GM18867 (cell line): ENCODE measurements around the gene SUCLG2.
"Not testable (repeated sequence)": the region's sequence is repeated elsewhere in the genome, so short reads cannot be mapped to it uniquely, and the experiment has no call there.

ENCODE experiments used
- ATAC-seq: cut with Tn5 transposase; IDR thresholded peaks from one replicate; pipeline ENCODE4 v1.9.1; 2021; ENCODE audit warnings: mild to moderate bottlenecking, moderate library complexity; ENCODE audit not compliant: unreplicated experiment

Gene SUCLG2

GRCh38 chr3:67614195-67614594 lies 40.2 kb downstream of the SUCLG2 start:
- no peak for ATAC-seq

- ATAC-seq, result no peak
Measured at GRCh38 chr3:67610458-67610857, 44.0 kb downstream of the SUCLG2 start.

DNA sequence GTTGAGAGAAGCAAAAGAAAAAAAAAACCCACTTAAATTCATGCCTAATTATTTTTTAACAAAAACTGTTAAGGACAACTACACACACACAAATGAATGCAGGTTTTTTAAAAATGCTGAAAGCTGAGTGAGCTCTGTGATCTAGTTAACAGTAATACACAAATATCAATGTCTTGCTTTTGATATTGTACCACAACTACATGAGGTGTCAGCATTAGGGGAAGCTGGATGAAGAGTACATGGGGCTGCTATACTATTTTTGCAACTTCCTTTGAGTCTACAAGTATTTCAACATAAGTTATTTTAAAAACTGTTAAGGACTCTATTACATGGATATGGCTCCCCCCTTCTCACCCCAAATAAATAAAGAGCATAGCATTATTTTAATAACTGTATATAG lies 44.7 kb downstream of the SUCLG2 start:
- ATAC-seq, result no peak

DNA sequence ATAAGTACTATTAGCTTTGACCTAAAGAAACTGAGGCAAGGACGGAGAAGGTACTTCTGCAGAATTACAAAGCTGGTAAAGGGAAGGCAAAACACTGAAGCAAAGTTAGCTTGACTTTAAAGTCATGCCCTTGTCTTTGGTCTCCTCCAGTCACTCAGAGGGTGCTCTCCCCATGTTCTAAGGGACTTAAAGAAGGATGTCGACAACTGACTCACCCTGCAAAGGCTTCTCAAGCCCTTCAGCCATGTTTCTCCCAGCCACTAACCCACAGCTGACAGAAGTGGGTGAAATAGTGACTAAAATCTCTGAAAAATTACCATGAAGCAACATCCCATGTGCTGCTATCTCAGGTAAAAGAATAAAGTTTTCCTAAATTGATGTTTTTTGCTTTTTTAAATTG lies 46.4 kb downstream of the SUCLG2 start:
- no peak for ATAC-seq

DNA sequence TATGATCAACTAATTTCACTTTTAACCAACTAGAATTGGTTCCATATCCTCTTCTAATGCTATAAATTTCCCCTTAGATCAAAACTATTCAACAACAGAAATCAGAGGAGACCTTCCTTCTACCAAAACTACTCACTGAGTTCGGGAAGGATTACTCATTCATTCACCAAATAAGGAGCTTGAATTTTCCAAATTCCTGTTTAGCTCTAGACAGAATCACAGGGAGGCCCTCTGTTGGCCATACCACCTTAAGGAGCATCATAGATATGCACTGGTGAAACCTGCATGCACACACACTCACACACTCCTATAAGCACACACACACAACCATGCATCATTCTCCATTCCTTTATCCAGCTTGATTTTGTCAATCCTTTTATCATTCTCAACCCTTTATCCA lies 49.0 kb downstream of the SUCLG2 start:
- ATAC-seq, result no peak

GRCh38 chr3:67602816-67603215 lies 51.6 kb downstream of the SUCLG2 start:
- no peak for ATAC-seq

DNA sequence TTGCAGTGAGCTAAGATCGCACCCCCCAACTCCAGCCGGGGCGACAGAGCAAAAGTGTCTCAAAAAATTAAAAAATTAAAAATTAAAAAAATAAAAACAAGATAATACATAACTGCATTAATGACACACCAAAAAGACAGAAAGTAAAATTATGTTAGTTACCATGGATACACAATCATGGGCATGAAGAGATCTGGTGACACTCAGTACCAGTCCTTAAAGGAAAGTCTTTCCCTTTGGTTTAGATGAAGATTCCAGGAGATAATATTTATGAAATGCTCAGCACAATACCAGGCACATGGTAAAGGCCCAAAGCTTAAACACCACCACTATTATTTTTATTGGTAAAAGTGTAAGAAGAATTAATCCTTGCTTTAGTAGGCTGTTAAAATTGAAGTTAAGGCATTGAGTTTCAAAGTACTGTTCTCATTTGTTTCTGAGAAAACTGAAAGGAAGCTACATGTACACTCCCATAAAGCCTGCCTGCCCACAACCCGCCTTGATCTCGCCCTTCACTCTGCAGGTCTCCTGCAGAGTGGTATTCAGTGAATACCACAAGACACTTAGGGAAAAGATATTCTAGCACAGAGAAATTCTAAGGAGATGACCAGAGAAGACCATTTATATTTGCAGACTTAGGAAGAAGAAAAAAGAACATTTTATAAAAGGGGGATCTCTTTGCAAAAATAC lies 52.3 kb downstream of the SUCLG2 start:
- ATAC-seq, result no peak

DNA sequence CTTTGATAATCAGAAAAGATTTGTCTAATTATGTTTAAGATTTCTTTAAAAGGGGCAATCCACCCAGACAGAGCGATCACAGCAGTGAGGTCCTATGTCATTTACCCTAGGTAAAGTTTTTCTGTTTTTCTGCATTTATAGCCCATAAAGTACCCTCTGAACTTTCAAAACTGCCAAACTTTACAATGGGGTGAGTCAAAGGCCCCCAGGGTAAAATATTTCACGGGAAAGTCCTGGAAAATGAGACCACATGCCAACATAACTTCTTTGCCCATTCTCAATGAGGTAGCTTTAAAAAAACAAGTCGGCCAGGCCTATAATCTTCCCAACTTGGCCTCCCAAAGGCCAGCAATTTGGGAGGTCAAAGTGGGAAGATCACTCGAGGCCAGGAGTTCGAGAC lies 53.0 kb downstream of the SUCLG2 start:
- no peak for ATAC-seq

DNA sequence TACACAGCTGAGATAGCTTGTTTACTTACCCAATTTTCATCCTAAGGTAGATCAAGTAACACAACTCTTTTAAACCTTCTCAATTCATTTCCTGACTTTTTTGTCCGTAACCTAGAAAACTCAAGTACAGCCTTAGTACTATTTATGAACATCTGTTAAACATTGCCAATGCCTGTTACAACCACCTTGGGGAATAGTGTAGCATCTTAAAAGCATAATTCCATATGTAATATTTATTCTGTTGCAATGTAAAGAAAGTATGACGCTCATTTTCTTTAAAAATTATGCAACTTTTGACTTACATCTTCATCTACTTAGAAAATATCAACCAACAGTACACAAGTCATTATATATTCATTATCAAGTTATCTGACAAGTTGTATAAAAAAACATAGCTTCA lies 54.6 kb downstream of the SUCLG2 start:
- ATAC-seq, result no peak

DNA sequence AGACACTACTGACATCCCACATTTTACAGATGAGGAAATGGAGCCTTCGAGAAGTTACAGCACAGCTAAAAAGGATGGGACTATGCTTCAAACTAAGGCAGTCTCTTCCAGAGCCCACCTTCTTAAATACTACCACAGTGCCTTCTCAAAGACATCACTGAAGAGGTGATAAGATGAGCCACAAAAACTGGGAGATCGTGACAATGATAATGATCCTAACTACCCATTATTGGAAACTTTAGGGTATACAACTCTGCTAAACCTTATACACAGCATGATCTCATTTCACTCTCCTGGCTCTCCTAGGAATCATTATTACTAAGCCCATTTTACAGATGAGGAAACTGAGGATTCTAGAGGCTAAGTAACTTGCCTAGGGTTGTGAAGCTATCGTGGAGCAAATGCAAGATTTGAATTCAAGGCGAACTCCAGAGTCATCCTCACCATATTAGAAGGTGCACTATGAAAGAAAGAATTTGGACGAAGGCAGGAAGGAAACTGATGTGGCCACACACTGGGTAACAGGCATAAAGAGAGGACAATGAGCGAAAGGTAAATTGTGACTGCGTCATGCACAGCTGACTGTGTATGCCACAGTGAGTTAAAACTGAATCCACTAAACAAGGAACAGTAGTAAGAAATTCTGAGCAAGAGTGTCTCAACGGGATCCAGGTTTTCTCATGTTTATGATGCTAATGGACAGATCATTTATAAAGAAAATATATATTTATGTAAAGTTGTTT lies 55.4 kb downstream of the SUCLG2 start:
- no peak for ATAC-seq

GRCh38 chr3:67595424-67595823 lies 59.0 kb downstream of the SUCLG2 start:
- ATAC-seq, result no peak

- no peak for ATAC-seq
Measured at GRCh38 chr3:67593761-67594234, 60.6 kb downstream of the SUCLG2 start.

DNA sequence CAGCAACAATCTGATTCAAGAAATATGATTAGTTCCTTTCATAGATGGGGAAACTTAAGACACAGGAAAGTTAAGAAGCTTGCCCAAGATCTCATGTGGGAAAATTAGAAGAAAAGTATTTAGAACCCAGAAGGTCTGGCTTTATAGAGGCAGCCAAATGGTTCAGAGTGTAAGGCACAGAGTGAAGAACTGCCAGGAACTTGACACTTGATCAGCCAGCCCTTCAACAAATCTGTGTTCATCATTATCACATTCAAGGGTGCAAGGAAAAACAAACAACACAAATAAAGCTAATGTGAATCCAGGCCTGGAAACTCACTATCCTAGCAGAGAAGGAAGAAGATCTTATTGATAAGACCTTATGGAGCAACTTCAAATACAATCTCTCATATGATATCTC lies 62.4 kb downstream of the SUCLG2 start:
- no peak for ATAC-seq

- ATAC-seq, result no peak
Measured at GRCh38 chr3:67587811-67588210, 66.6 kb downstream of the SUCLG2 start.

DNA sequence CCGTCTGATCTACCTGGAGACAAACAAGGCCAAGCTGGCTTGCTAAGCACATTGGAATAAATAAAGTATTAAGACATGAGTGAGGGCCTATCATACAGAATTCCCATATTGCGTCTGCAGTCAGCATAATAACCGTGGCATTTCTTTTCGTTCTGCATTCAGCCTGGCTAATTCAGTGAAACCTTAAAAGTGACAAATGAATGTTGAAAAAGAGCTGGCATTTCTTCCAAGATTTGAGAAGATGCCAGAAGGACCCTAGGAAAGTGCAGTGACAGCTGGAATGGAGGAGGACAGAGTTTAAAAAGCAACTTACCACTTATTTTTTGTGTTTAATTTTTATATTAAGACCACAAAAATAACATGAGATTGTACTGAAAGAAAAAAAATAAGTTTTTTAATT lies 67.1 kb downstream of the SUCLG2 start:
- no peak for ATAC-seq

DNA sequence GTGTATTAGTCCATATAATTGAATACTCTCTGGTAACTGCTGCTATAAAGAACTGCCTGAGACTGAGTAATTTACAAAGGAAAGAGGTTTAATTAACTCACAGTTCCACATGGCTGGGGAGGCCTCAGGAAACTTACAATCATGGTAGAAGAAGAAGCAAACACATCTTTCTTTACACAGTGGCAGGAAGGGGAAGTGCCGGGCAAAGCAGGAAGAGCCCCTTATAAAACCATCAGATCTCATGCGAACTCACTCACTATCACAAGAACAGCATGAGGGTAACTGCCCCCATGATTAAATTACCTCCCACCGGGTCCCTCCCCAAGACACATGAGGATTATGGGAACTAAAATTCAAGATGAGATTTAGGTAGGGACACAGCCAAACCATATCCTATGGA lies 69.8 kb downstream of the SUCLG2 start:
- ATAC-seq, result not testable (repeated sequence)

- ATAC-seq, result no peak
Measured at GRCh38 chr3:67580430-67581000, 73.9 kb downstream of the SUCLG2 start.

GRCh38 chr3:67578416-67578815 lies 76.0 kb downstream of the SUCLG2 start:
- no peak for ATAC-seq

- no peak for ATAC-seq
Measured at GRCh38 chr3:67576441-67576840, 78.0 kb downstream of the SUCLG2 start.

- no peak for ATAC-seq
Measured at GRCh38 chr3:67569324-67569723, 85.1 kb downstream of the SUCLG2 start.

GRCh38 chr3:67567893-67568292 lies 86.5 kb downstream of the SUCLG2 start:
- no peak for ATAC-seq

DNA sequence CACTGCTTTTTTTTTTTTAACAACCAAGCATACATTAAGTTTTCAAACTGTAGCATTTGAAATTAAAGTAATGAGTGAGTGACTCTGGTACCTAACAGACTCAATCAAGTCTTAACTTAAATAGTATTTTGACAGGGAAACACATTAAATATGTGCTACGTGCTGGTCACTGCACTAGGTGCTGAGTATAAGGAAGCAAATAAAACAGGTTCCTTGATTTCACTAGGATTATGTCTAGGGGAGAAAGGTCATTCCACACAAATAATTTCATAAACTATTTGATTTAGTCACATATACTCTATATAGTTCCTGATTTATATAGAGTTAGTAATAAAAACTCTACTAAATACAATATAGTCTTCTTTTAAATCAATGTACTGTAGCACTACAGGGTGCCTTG lies 89.4 kb downstream of the SUCLG2 start:
- no peak for ATAC-seq
